Endothelial cell of umbilical vein (primary cell): ENCODE measurements around the gene CPNE5. TPM values are rescaled to one million over a fixed set of nuclear protein-coding genes. Genes with fewer than 3 reads are reported as not detected.

ENCODE experiments used
- BruUV-seq: library from RNA; stranded (reverse); fragments of 400-500 nt; replicated peaks from 2 replicates; lab custom pipeline; 2021; lab: Mats Ljungman, UMichigan
- CTCF ChIA-PET: fragments of 300-600, 350-600 bp; sonication (Branson Sonifier 250); formaldehyde crosslinking; loops from one replicate; lab custom pipeline; 2021; ENCODE audit warnings: antibody characterized with exemption, inconsistent platforms; lab: Charles Lee
- POLR2A ChIA-PET: fragments of 300-600, 350-600 bp; sonication (Branson Sonifier 250); formaldehyde crosslinking; loops from one replicate; lab custom pipeline; 2021; ENCODE audit warnings: antibody characterized with exemption, inconsistent platforms; lab: Charles Lee
- DNase-seq: peaks from one replicate; pipeline ENCODE4 v3.0.0-alpha.2; 2011; ENCODE audit warnings: low read depth, low spot score
- FAIRE-seq: peaks from 2 replicates; lab custom pipeline; 2011; peaks lifted over from hg19 to GRCh38; lab: Jason Lieb, UNC
- H2AFZ ChIP-seq: 2 replicates; pipeline ENCODE4 v1.6.0; 2012; ENCODE audit warnings: low read depth, low read length, control low read depth, inconsistent platforms
- H3K27ac ChIP-seq: 2 replicates; pipeline ENCODE4 v1.5.1; 2011; ENCODE audit warnings: low read depth, mild to moderate bottlenecking, control low read depth, low read length, moderate library complexity; ENCODE audit not compliant: insufficient read depth
- H3K27me3 ChIP-seq, 2 experiments: 2 replicates each; pipeline versions ENCODE4 v1.6.0 to v1.6.1; 2011; ENCODE audit warnings: low read length in 2 of 2, mixed read lengths in 1 of 2; ENCODE audit not compliant: control insufficient read depth in 2 of 2, insufficient read depth in 2 of 2
- H3K36me3 ChIP-seq, 2 experiments: 2 replicates in 1 of 2; 3 replicates in 1 of 2; pipeline ENCODE4 v1.5.1; 2011; ENCODE audit warnings: low read length in 2 of 2, mild to moderate bottlenecking in 1 of 2, moderate library complexity in 1 of 2; ENCODE audit not compliant: control insufficient read depth in 2 of 2, insufficient read depth in 2 of 2; ENCODE audit errors: extremely low read depth in 1 of 2
- H3K4me1 ChIP-seq: 3 replicates; pipeline ENCODE4 v1.5.1; 2011; ENCODE audit warnings: mild to moderate bottlenecking, low read length; ENCODE audit not compliant: control insufficient read depth, insufficient read depth; ENCODE audit errors: extremely low read depth
- H3K4me2 ChIP-seq: 2 replicates; pipeline ENCODE4 v1.6.1; 2011; ENCODE audit warnings: low read length, control low read depth, mixed read lengths; ENCODE audit not compliant: insufficient read depth
- H3K4me3 ChIP-seq, 3 experiments: fragments of 200-600 bp in 1 of 3; sonication (generic), shearing (Covaris generic) in 1 of 3; replicated peaks in 1 of 3; 2 replicates each; pipeline ENCODE4 v1.5.1; 2011 to 2016; ENCODE audit warnings: control low read depth in 3 of 3, low read length in 3 of 3, mild to moderate bottlenecking in 2 of 3, inconsistent platforms in 1 of 3, low read depth in 1 of 3, moderate library complexity in 1 of 3; ENCODE audit not compliant: insufficient read depth in 1 of 3
- H3K79me2 ChIP-seq: 2 replicates; pipeline ENCODE4 v1.6.0; 2012; ENCODE audit warnings: low read length, inconsistent platforms; ENCODE audit not compliant: control insufficient read depth, insufficient read depth
- H3K9ac ChIP-seq: replicated peaks from 2 replicates; pipeline ENCODE3; 2011; ENCODE audit warnings: low read length, control low read depth; ENCODE audit not compliant: insufficient read depth; ENCODE audit errors: extremely low read depth
- H3K9me1 ChIP-seq: replicated peaks from 3 replicates; pipeline ENCODE4 v1.6.0; 2011; ENCODE audit warnings: mild to moderate bottlenecking, low read length; ENCODE audit not compliant: control insufficient read depth, insufficient read depth; ENCODE audit errors: extremely low read depth
- H3K9me3 ChIP-seq: replicated peaks from 2 replicates; pipeline ENCODE4 v1.5.1; 2012; ENCODE audit warnings: low read length, inconsistent platforms; ENCODE audit not compliant: control insufficient read depth, insufficient read depth
- H4K20me1 ChIP-seq: replicated peaks from 2 replicates; pipeline ENCODE3; 2011; ENCODE audit warnings: mild to moderate bottlenecking, low read length; ENCODE audit not compliant: control insufficient read depth, insufficient read depth; ENCODE audit errors: extremely low read depth
- EZH2 ChIP-seq: IDR thresholded peaks from 2 replicates; pipeline ENCODE4 v1.6.1; 2012; ENCODE audit warnings: borderline replicate concordance, low read depth, mild to moderate bottlenecking, moderate library complexity, low read length, inconsistent platforms; ENCODE audit not compliant: severe bottlenecking
- FOS ChIP-seq: IDR thresholded peaks from 2 replicates; pipeline ENCODE4 v1.6.1; 2011; ENCODE audit warnings: mild to moderate bottlenecking, low read length, moderate library complexity, borderline replicate concordance; ENCODE audit not compliant: insufficient read depth
- GATA2 ChIP-seq: IDR thresholded peaks from 2 replicates; pipeline ENCODE4 v1.7.0; 2011; ENCODE audit warnings: low read depth, mild to moderate bottlenecking, moderate library complexity, mixed read lengths, low read length; ENCODE audit not compliant: insufficient read length, insufficient read depth
- JUN ChIP-seq: IDR thresholded peaks from 2 replicates; pipeline ENCODE4 v1.6.1; 2011; ENCODE audit warnings: borderline replicate concordance, low read depth; ENCODE audit not compliant: insufficient read length, insufficient read depth
- MYC ChIP-seq: IDR thresholded peaks from one replicate; pipeline ENCODE4 v1.6.1; 2011; ENCODE audit warnings: mild to moderate bottlenecking, low read depth, low read length
- POLR2A ChIP-seq: IDR thresholded peaks from 2 replicates; pipeline ENCODE4 v1.6.1; 2012; ENCODE audit warnings: low read depth, mild to moderate bottlenecking, control low read depth, low read length
- POLR2AphosphoS5 ChIP-seq: IDR thresholded peaks from 2 replicates; pipeline ENCODE4 v1.6.1; 2012; ENCODE audit warnings: low read depth, mild to moderate bottlenecking, control low read depth, low read length, moderate library complexity; ENCODE audit not compliant: insufficient read depth
- dilution Hi-C: fragments of 300-500 bp; cut with MboI; formaldehyde crosslinking; loops from one replicate; pipeline ENCODE4 v1.15.0; 2019; ENCODE audit warnings: low sequenced_read_pairs; ENCODE audit not compliant: extremely low pct_ligation_motif_present
- intact Hi-C: fragments of 100-400 bp; cut with micrococcal nuclease; formaldehyde crosslinking; loops from one replicate; pipeline ENCODE4 v1.10.0; 2022
- polyA plus RNA-seq, 4 experiments: library from polyadenylated mRNA; depleted of rRNA in 3 of 4; stranded (reverse) in 3 of 4; unstranded in 1 of 4; fragments of >200 nt; gene quantifications; 2 replicates each; pipeline versions ENCODE4 v1.2.1 to v1.2.3, GENCODE V29; 2011 to 2012; ENCODE audit warnings: missing spikeins in 1 of 4
- total RNA-seq: library from RNA; stranded (reverse); gene quantifications from 2 replicates; pipeline ENCODE4 v1.2.3, GENCODE V29; 2021
- TF ChIP-seq, protein P1 (sequence below), 2 donors: IDR thresholded peaks; 1 replicate in 1 of 2; 2 replicates in 1 of 2; pipeline ENCODE4 v1.5.1; 2011; ENCODE audit warnings: low read length in 2 of 2, mild to moderate bottlenecking in 2 of 2, moderate library complexity in 2 of 2, control low read depth in 1 of 2, inconsistent platforms in 1 of 2, low read depth in 1 of 2; ENCODE audit not compliant: insufficient read depth in 1 of 2; ENCODE audit errors: extremely low read depth in 1 of 2
- TF ChIP-seq, protein P2 (sequence below): IDR thresholded peaks from 2 replicates; pipeline ENCODE4 v1.6.1; 2011; ENCODE audit not compliant: insufficient read depth, insufficient read length

CPNE5 gene
- total and polyA plus RNA-seq, 2 donors (not counting 3 experiments of a cell fraction or from before 2014, with no cell fraction given), result 18.8 to 49.4 TPM

DNA sequence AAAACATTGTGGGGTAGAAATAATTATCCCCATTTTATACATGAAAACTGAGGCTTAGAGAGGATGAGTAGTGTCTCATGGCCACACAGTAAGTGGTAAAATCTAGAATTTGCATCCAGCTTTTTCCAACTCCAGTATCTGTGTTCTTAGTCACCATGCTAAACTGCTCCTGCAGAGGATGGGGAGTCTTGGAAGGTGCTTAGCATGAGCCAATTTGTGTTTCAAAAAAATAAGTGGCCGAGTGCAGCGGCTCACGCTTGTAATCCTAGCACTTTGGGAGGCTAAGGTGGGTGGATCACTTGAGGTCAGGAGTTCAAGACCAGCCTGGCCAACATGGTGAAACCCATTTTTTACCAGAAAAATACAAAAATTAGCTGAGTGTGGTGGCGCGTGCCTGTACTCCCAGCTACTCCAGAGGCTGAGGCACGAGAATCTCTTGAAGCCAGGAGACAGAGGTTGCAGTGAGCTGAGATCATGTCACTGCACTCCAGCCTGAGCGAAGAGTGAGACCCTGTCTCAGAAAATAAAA is 48.9 kb upstream of the CPNE5 start:
- Histone ChIP-seq H3K27ac (no peak overlapping the region), H4K20me1 (no peaks in the 10 kb centered on the region), H3K9me1 (no peaks in the 10 kb centered on the region), H3K36me3 (no peaks in the 10 kb centered on the region), H3K9me3 (no peaks in the 10 kb centered on the region), H2AFZ (no peak overlapping the region), H3K4me3 (no peak overlapping the region), H3K79me2 (peaks cover 2% of the 10 kb centered on the region), H3K4me1 (peaks cover 12% of the 10 kb centered on the region), H3K9ac (no peak overlapping the region), H3K4me2 (no peak overlapping the region), H3K27me3 (no peaks in the 10 kb centered on the region)
- BruUV-seq, result no TSS peak
- intact Hi-C loops (no loop called here), dilution Hi-C loops (no loop called here)
- POLR2A ChIA-PET, result no interaction called here
- CTCF ChIA-PET, result interaction anchor here (2.4 kb wide), 1 partner anchor 130 kb away, joined by 8 read pairs; no protein-coding TSS in a partner anchor
- DNase-seq (no peak), FAIRE-seq (no peak)
- no peak for TF ChIP-seq FOS
- TF ChIP-seq, protein P1, sequence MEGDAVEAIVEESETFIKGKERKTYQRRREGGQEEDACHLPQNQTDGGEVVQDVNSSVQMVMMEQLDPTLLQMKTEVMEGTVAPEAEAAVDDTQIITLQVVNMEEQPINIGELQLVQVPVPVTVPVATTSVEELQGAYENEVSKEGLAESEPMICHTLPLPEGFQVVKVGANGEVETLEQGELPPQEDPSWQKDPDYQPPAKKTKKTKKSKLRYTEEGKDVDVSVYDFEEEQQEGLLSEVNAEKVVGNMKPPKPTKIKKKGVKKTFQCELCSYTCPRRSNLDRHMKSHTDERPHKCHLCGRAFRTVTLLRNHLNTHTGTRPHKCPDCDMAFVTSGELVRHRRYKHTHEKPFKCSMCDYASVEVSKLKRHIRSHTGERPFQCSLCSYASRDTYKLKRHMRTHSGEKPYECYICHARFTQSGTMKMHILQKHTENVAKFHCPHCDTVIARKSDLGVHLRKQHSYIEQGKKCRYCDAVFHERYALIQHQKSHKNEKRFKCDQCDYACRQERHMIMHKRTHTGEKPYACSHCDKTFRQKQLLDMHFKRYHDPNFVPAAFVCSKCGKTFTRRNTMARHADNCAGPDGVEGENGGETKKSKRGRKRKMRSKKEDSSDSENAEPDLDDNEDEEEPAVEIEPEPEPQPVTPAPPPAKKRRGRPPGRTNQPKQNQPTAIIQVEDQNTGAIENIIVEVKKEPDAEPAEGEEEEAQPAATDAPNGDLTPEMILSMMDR (IDR thresholded peaks at IDR 0.05; ENCODE audit: extremely low read depth in 1 of 2, insufficient read depth in 1 of 2, low read depth in 1 of 2, low read length in 2 of 2), result no peak

- Histone ChIP-seq H3K9me3 (no peaks in the 10 kb centered on the region), H3K79me2 (peaks cover 2% of the 10 kb centered on the region)
- CTCF ChIA-PET, result interaction anchor here (2.9 kb wide), 1 partner anchor 131 kb away, joined by 59 read pairs; no protein-coding TSS in a partner anchor
Observed at GRCh38 chr6:36886950-36887618, 47.8 kb upstream of the CPNE5 start.

More at GRCh38 chr6:36886950-36887618, 47.8 kb upstream of the CPNE5 start:
- Histone ChIP-seq H3K4me2 (peak overlapping the region; percentile 91), H3K4me3 (no peak overlapping the region), H2AFZ (no peak overlapping the region), H4K20me1 (no peaks in the 10 kb centered on the region), H3K27ac (no peak overlapping the region), H3K9ac (peak overlapping the region; percentile 93), H3K9me1 (no peaks in the 10 kb centered on the region), H3K4me1 (peaks cover 12% of the 10 kb centered on the region), H3K27me3 (no peaks in the 10 kb centered on the region), H3K36me3 (no peaks in the 10 kb centered on the region)
- DNase-seq, result no peak
- TF ChIP-seq GATA2 (no peak), MYC (no peak), EZH2 (no peak), POLR2A (no peak), JUN (no peak), POLR2AphosphoS5 (no peak), FOS (no peak)
- TF ChIP-seq, protein P2, sequence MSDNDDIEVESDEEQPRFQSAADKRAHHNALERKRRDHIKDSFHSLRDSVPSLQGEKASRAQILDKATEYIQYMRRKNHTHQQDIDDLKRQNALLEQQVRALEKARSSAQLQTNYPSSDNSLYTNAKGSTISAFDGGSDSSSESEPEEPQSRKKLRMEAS, result no peak
- TF ChIP-seq, protein P1 (IDR thresholded peaks at IDR 0.05; ENCODE audit: extremely low read depth in 1 of 2, insufficient read depth in 1 of 2, low read depth in 1 of 2, low read length in 2 of 2), result no peak
- POLR2A ChIA-PET, result no interaction called here
- intact Hi-C loops (loop anchor here (2.0 kb wide), 2 partner anchors 64 to 100 kb away; partner anchors contain the start of gene MTCH1), dilution Hi-C loops (no loop called here)
- FAIRE-seq, result no peak
- BruUV-seq, result no TSS peak
